GM10248 (cell line): ENCODE results near the gene LRWD1.

Experiments
- CTCF ChIA-PET: fragments of 300-600 bp; sonication (Branson Sonifier 250); formaldehyde crosslinking; extraction: SDS; loops from one replicate; lab custom pipeline; 2021; ENCODE audit warnings: antibody characterized with exemption; lab: Yijun Ruan, JAX
- POLR2A ChIA-PET: fragments of 350-650 bp; sonication (Branson Sonifier 250); formaldehyde crosslinking; extraction: SDS; loops from one replicate; lab custom pipeline; 2020; ENCODE audit warnings: antibody characterized with exemption; lab: Yijun Ruan, JAX
- DNase-seq: peaks from one replicate; pipeline ENCODE4 v3.0.0; 2012; ENCODE audit errors: extremely low spot score
- CTCF ChIP-seq: IDR thresholded peaks from 2 replicates; pipeline ENCODE4 v1.5.1; 2012; ENCODE audit warnings: mild to moderate bottlenecking, low read depth; ENCODE audit errors: extremely low read depth, missing control alignments, control extremely low read depth

The LRWD1 gene

GRCh38 chr7:102429141-102429899 lies 35.5 kb upstream of the LRWD1 start:
- DNase-seq = no peak
- POLR2A ChIA-PET = no interaction called here
- CTCF ChIA-PET = interaction anchor here (1.5 kb wide), 1 partner anchor 18 kb away, joined by 4 read pairs; no protein-coding TSS in a partner anchor
- no peak for TF ChIP-seq CTCF

GRCh38 chr7:102431617-102432298 lies 33.0 kb upstream of the LRWD1 start:
- ChIA-PET CTCF (interaction anchor here (0.6 to 1.6 kb wide), 9 partner anchors 10 to 40 kb away, joined by 3 to 5 read pairs (median 3); no protein-coding TSS in a partner anchor), POLR2A (interaction anchor here (0.8 kb wide), 1 partner anchor 23 kb away, joined by 5 read pairs; no protein-coding TSS in a partner anchor)
- no peak for TF ChIP-seq CTCF
- no peak for DNase-seq

GRCh38 chr7:102432442-102433218 lies 32.2 kb upstream of the LRWD1 start:
- TF ChIP-seq CTCF = no peak
- CTCF ChIA-PET = interaction anchor here (0.6 to 1.6 kb wide), 8 partner anchors 9 to 41 kb away, joined by 3 to 5 read pairs (median 3); no protein-coding TSS in a partner anchor
- no peak for DNase-seq
- POLR2A ChIA-PET = interaction anchor here (0.8 kb wide), 1 partner anchor 24 kb away, joined by 5 read pairs; no protein-coding TSS in a partner anchor

- TF ChIP-seq CTCF = no peak
- POLR2A ChIA-PET = no interaction called here
- peak; percentile 90 for DNase-seq
- CTCF ChIA-PET = interaction anchor here (1.0 to 2.5 kb wide), 8 partner anchors 11 to 29 kb away, joined by 3 to 10 read pairs (median 4); no protein-coding TSS in a partner anchor
These were observed 31.4 kb upstream of the LRWD1 start, which contains the start of gene ORAI2 for GRCh38 chr7:102433219-102434038. ORAI2 (plus strand) TSS chr7:102433575; CDS start chr7:102438957, 5,382 bp downstream.

- TF ChIP-seq CTCF = no peak
- ChIA-PET POLR2A (no interaction called here), CTCF (interaction anchor here (1.0 to 2.5 kb wide), 7 partner anchors 8 to 29 kb away, joined by 3 to 10 read pairs (median 4); no protein-coding TSS in a partner anchor)
- DNase-seq = no peak
These were observed 30.7 kb upstream of the LRWD1 start for GRCh38 chr7:102434039-102434486.
